Neural progenitor cell (in vitro differentiated cells): Measurements from ENCODE around the gene RELN. TPM values are rescaled to one million over a fixed set of nuclear protein-coding genes. Genes with fewer than 3 reads are reported as not detected.
"Not testable (repeated sequence)": the region's sequence is repeated elsewhere in the genome, so short reads cannot be mapped to it uniquely, and the experiment has no call there.

Experiments used
- DNase-seq: peaks from one replicate; pipeline ENCODE4 v3.0.0-alpha.2; 2016; ENCODE audit warnings: low spot score
- H2AFZ ChIP-seq: fragments of 200-600 bp; sonication (generic); replicated peaks from 2 replicates; pipeline ENCODE4 v1.6.1; 2016; ENCODE audit warnings: antibody characterized with exemption
- H3F3A ChIP-seq: fragments of 200-600 bp; sonication (generic); 2 replicates; pipeline ENCODE4 v1.6.1; 2016; ENCODE audit warnings: antibody characterized with exemption, low read depth
- H3K27ac ChIP-seq: fragments of 200-600 bp; sonication (generic); 2 replicates; pipeline ENCODE4 v1.5.1; 2016; ENCODE audit warnings: mild to moderate bottlenecking
- H3K27me3 ChIP-seq: fragments of 200-600 bp; sonication (generic); 2 replicates; pipeline ENCODE4 v1.6.1; 2016; ENCODE audit warnings: mild to moderate bottlenecking, moderate library complexity
- H3K36me3 ChIP-seq: fragments of 200-600 bp; sonication (generic); 2 replicates; pipeline ENCODE4 v1.5.1; 2016
- H3K4me1 ChIP-seq: fragments of 200-600 bp; sonication (generic); 2 replicates; pipeline ENCODE4 v1.6.1; 2016; ENCODE audit warnings: mixed run types
- H3K4me2 ChIP-seq: fragments of 200-600 bp; sonication (generic); 2 replicates; pipeline ENCODE4 v1.6.1; 2016
- H3K4me3 ChIP-seq: fragments of 200-600 bp; sonication (generic); 2 replicates; pipeline ENCODE4 v1.5.1; 2016
- H3K79me2 ChIP-seq: fragments of 200-600 bp; sonication (generic); 2 replicates; pipeline ENCODE4 v1.6.1; 2016; ENCODE audit warnings: low read depth
- H3K9ac ChIP-seq: fragments of 200-600 bp; sonication (generic); 2 replicates; pipeline ENCODE4 v1.6.1; 2016
- H3K9me3 ChIP-seq: fragments of 200-600 bp; sonication (generic); 2 replicates; pipeline ENCODE4 v1.5.1; 2016; ENCODE audit warnings: low read depth
- H4K20me1 ChIP-seq: fragments of 200-600 bp; sonication (generic); 2 replicates; pipeline ENCODE4 v1.6.1; 2016; ENCODE audit warnings: low read depth
- H3K27ac Mint-ChIP-seq: 3 replicates; pipeline ENCODE4 v1.8.0; 2021; ENCODE audit warnings: mixed read lengths
- H3K27me3 Mint-ChIP-seq: 2 replicates; pipeline ENCODE4 v1.8.0; 2022; ENCODE audit warnings: low read depth, mild to moderate bottlenecking, inconsistent platforms, moderate library complexity, mixed read lengths; ENCODE audit not compliant: insufficient read depth
- H3K36me3 Mint-ChIP-seq: 3 replicates; pipeline ENCODE4 v1.8.0; 2021; ENCODE audit warnings: mixed read lengths
- H3K4me1 Mint-ChIP-seq: 3 replicates; pipeline ENCODE4 v1.8.0; 2021; ENCODE audit warnings: mixed read lengths
- H3K4me3 Mint-ChIP-seq: 3 replicates; pipeline ENCODE4 v1.8.0; 2021; ENCODE audit warnings: mild to moderate bottlenecking, moderate library complexity, mixed read lengths
- H3K9me3 Mint-ChIP-seq: 3 replicates; pipeline ENCODE4 v1.8.0; 2020; ENCODE audit warnings: mixed read lengths
- EZH2 ChIP-seq: fragments of 200-600 bp; sonication (generic); IDR thresholded peaks from 2 replicates; pipeline ENCODE4 v1.6.1; 2017; ENCODE audit warnings: antibody characterized with exemption, mild to moderate bottlenecking, moderate library complexity
- EZH2phosphoT487 ChIP-seq: fragments of 200-600 bp; sonication (generic); IDR thresholded peaks from 2 replicates; pipeline ENCODE4 v1.6.1; 2017; ENCODE audit warnings: antibody characterized with exemption
- total RNA-seq: library from RNA; depleted of rRNA; stranded (reverse); fragments of >200 nt; gene quantifications from 2 replicates; pipeline ENCODE4 v1.2.3, GENCODE V29; 2015; ENCODE audit warnings: low replicate concordance
- TF ChIP-seq, protein P1 (sequence below): fragments of 200-600 bp; sonication (generic); IDR thresholded peaks from 2 replicates; pipeline ENCODE4 v1.5.1; 2017; ENCODE audit warnings: antibody characterized with exemption, mild to moderate bottlenecking

Gene RELN
- total RNA-seq, 1 donor from 2014 or later = 0.02 TPM

DNA sequence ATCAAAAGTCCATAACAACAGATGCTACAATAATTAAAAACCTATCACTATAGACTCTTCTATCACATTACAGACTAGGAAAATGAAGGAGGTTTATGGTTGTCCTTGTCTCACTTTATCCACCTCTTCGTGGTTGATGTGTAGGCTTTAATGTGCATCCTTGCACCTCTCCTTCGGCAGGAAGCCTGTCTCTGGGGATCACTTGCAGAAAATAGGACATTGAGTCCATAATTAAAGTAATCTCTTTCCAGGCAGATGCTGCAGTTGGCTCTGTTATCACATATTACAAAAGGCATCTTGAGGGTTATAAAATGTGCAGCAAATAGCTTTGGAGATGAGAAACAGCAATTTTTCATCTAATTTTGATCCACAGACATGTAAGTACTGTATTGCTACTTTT lies 168.4 kb downstream of the RELN start:
- Mint-ChIP-seq H3K27me3 (no peaks in the 10 kb centered on the region), H3K4me3 (no peak overlapping the region), H3K36me3 (no peaks in the 10 kb centered on the region), H3K27ac (no peak overlapping the region), H3K4me1 (no peaks in the 10 kb centered on the region), H3K9me3 (no peaks in the 10 kb centered on the region)
- peaks cover 6% of the 10 kb centered on the region for H3K9me3 ChIP-seq
- H3K4me1 ChIP-seq = no peaks in the 10 kb centered on the region
- H3K27ac ChIP-seq = no peak overlapping the region
- H4K20me1 ChIP-seq = no peaks in the 10 kb centered on the region
- no peak overlapping the region for H3K4me2 ChIP-seq
- TF ChIP-seq, protein P1, sequence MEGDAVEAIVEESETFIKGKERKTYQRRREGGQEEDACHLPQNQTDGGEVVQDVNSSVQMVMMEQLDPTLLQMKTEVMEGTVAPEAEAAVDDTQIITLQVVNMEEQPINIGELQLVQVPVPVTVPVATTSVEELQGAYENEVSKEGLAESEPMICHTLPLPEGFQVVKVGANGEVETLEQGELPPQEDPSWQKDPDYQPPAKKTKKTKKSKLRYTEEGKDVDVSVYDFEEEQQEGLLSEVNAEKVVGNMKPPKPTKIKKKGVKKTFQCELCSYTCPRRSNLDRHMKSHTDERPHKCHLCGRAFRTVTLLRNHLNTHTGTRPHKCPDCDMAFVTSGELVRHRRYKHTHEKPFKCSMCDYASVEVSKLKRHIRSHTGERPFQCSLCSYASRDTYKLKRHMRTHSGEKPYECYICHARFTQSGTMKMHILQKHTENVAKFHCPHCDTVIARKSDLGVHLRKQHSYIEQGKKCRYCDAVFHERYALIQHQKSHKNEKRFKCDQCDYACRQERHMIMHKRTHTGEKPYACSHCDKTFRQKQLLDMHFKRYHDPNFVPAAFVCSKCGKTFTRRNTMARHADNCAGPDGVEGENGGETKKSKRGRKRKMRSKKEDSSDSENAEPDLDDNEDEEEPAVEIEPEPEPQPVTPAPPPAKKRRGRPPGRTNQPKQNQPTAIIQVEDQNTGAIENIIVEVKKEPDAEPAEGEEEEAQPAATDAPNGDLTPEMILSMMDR = no peak
- TF ChIP-seq EZH2phosphoT487 (no peak), EZH2 (no peak)
- no peaks in the 10 kb centered on the region for H3K36me3 ChIP-seq
- H3K79me2 ChIP-seq = no peaks in the 10 kb centered on the region
- no peaks in the 10 kb centered on the region for H3F3A ChIP-seq
- DNase-seq = no peak
- no peak overlapping the region for H2AFZ ChIP-seq
- H3K9ac ChIP-seq = no peak overlapping the region
- no peak overlapping the region for H3K4me3 ChIP-seq
- no peaks in the 10 kb centered on the region for H3K27me3 ChIP-seq

DNA sequence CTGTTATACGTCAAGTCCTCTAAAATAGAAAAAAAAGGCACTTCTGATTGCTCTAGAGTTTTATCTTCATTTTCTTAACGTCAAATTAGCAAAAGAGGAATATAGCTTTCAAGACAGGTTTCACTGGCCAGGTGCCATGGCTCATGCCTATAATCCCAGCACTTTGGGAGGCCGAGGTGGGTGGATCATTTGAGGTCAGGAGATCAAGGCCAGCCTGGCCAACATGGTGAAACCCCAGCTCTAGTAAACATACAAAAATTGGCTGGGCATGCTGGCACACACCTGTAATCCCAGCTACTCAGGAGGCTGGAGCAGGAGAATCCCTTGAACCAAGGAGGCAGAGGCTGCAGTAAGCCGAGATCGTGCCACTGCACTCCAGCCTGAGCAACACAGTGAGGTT lies 173.5 kb downstream of the RELN start:
- not testable (repeated sequence) for H3K4me3 Mint-ChIP-seq, H3K4me2 ChIP-seq, H3K27ac Mint-ChIP-seq, H3K4me1 Mint-ChIP-seq, H3K4me1 ChIP-seq, H4K20me1 ChIP-seq, H3K4me3 ChIP-seq, H3K79me2 ChIP-seq, H3K36me3 Mint-ChIP-seq, H2AFZ ChIP-seq, H3K27ac ChIP-seq, DNase-seq, H3K9ac ChIP-seq, H3K9me3 Mint-ChIP-seq, H3K36me3 ChIP-seq, H3K27me3 ChIP-seq, H3K27me3 Mint-ChIP-seq, H3K9me3 ChIP-seq, H3F3A ChIP-seq

DNA sequence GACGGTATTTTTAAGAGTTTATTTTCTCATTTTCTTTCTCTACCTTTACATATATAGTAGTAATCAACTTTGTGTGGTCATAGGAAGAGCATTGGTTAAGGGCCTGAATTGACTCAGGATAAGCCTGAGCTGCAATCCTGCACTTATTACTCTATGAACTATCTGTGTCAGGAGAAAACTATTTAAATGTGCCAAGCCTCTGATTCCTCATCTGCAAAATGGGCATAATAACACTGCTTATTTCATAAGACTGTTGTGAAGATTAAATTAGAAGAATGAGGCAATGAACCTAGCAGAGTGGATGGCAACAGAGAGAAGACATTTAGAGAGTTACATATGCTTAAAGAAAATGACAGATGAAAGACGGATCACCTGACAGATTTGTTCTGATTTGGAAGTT lies 175.5 kb downstream of the RELN start:
- Histone ChIP-seq H3K27me3 (no peaks in the 10 kb centered on the region), H3K9me3 (no peaks in the 10 kb centered on the region), H3K9ac (no peak overlapping the region), H4K20me1 (no peaks in the 10 kb centered on the region), H2AFZ (no peak overlapping the region), H3F3A (no peaks in the 10 kb centered on the region), H3K27ac (no peak overlapping the region), H3K4me2 (no peak overlapping the region), H3K36me3 (no peaks in the 10 kb centered on the region), H3K4me1 (no peaks in the 10 kb centered on the region), H3K4me3 (no peak overlapping the region), H3K79me2 (no peaks in the 10 kb centered on the region)
- no peak for DNase-seq
- no peak overlapping the region for H3K27ac Mint-ChIP-seq
- no peaks in the 10 kb centered on the region for H3K27me3 Mint-ChIP-seq
- no peaks in the 10 kb centered on the region for H3K36me3 Mint-ChIP-seq
- H3K4me3 Mint-ChIP-seq = no peak overlapping the region
- TF ChIP-seq EZH2 = no peak
- TF ChIP-seq, protein P1 = no peak
- no peak for TF ChIP-seq EZH2phosphoT487
- peaks cover 7% of the 10 kb centered on the region for H3K4me1 Mint-ChIP-seq
- H3K9me3 Mint-ChIP-seq = no peaks in the 10 kb centered on the region

DNA sequence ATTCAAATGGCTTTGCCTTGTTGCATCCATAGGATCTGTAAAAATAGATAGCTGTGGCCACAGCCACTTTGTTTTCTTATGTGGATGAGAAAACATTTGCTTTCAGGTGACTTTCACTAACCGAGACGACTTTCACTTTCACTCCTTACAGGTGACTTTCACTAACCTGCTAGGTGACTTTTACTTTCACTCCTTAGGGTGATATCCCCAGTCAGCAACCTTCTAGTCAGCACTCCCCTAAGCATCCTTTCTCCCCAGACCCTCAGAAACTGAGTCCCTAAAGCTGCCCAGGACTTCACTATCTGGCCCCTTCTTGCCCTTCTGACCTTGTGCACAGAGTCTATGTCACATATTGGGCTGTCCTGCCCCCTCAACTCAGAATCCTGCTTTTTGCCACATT lies 177.5 kb downstream of the RELN start:
- Histone ChIP-seq H3K79me2 (no peaks in the 10 kb centered on the region), H3F3A (no peaks in the 10 kb centered on the region), H3K27ac (no peak overlapping the region), H3K4me2 (no peak overlapping the region), H3K4me3 (no peak overlapping the region), H3K9me3 (no peaks in the 10 kb centered on the region), H3K4me1 (no peaks in the 10 kb centered on the region), H3K9ac (no peak overlapping the region), H3K36me3 (no peaks in the 10 kb centered on the region), H3K27me3 (no peaks in the 10 kb centered on the region), H4K20me1 (no peaks in the 10 kb centered on the region), H2AFZ (no peak overlapping the region)
- no peaks in the 10 kb centered on the region for H3K27me3 Mint-ChIP-seq
- DNase-seq = no peak
- H3K27ac Mint-ChIP-seq = no peak overlapping the region
- TF ChIP-seq, protein P1 = no peak
- TF ChIP-seq EZH2phosphoT487 (no peak), EZH2 (no peak)
- H3K4me1 Mint-ChIP-seq = peaks cover 7% of the 10 kb centered on the region
- no peak overlapping the region for H3K4me3 Mint-ChIP-seq
- H3K36me3 Mint-ChIP-seq = no peaks in the 10 kb centered on the region
- H3K9me3 Mint-ChIP-seq = no peaks in the 10 kb centered on the region
